ENCODE results near the gene LMNTD2. TPM values are rescaled to one million over a fixed set of nuclear protein-coding genes. Genes with fewer than 3 reads are reported as not detected.

Gene LMNTD2
- total and polyA plus RNA-seq, 2 of the 13 experiments (the other 11 are each of a cell fraction or from before 2014, with no cell fraction given), result 1.1 to 3.1 TPM

GRCh38 chr11:567011-567628, 6.6 kb upstream of the LMNTD2 start:
- DNase-seq (ENCODE audit: low spot score) (no peak), ATAC-seq (no peak), FAIRE-seq (no peak)
- H3K36me3 ChIP-seq (replicated peaks in 1 of 2; ENCODE audit: control insufficient read depth in 1 of 2, insufficient read depth in 2 of 2, low read length in 2 of 2), result peaks cover 0 to 2% of the 10 kb centered on the region in 2 experiments; a peak in 3 of 5 replicates
- H3K4me2 ChIP-seq (ENCODE audit: low read depth, low read length), result peak overlapping the region; percentile 80
- ChIA-PET CTCF (ENCODE audit: low intra/inter-chr PET ratio, low total read pairs) (no interaction called here), POLR2A (interaction anchor here (1.6 to 1.8 kb wide), 3 partner anchors 9 to 21 kb away, joined by 4 to 8 read pairs (median 5); partner anchors contain the start of gene PHRF1)
- peaks cover 25% of the 10 kb centered on the region; the same call in 1 of the 2 replicates for H4K20me1 ChIP-seq (ENCODE audit: insufficient read depth, low read length)
- BruUV-seq (replicated peaks), result no TSS peak
- peak overlapping the region; percentile 3 for H3K27ac ChIP-seq (ENCODE audit: extremely low read length, insufficient read depth, low read length)
- no peak overlapping the region for H2AFZ ChIP-seq (ENCODE audit: low read length)
- H3K9me3 ChIP-seq (ENCODE audit: low read length), result no peaks in the 10 kb centered on the region
- no peaks in the 10 kb centered on the region; a peak in 2 of 5 replicates for H3K27me3 ChIP-seq (ENCODE audit: control insufficient read depth in 1 of 2, insufficient read depth in 2 of 2, low read length in 2 of 2)
- peak overlapping the region; percentile 75 for H3K9ac ChIP-seq (ENCODE audit: insufficient read depth, low read depth, low read length)
- 55% methylated on average over 11 of the region's 18 CpGs for WGBS (ENCODE audit: low lambda C conversion rate)
- H3K79me2 ChIP-seq (ENCODE audit: insufficient read depth, low read length), result peaks cover 18% of the 10 kb centered on the region
- in situ Hi-C loops (cut with HindIII; ENCODE audit: extremely low pct_ligation_motif_present, low pct_unique_long_range_greater_than_20kb) (no loop called here), intact Hi-C loops (cut with micrococcal nuclease; ENCODE audit: unreplicated experiment) (no loop called here)
- peak overlapping the region; percentile 75 to 97 (median 96) for H3K4me3 ChIP-seq (replicated peaks in 1 of 3; ENCODE audit: insufficient read depth in 1 of 3, low read depth in 2 of 3, low read length in 3 of 3)
- H3K4me1 ChIP-seq (ENCODE audit: insufficient read depth, low read length), result peaks cover 71% of the 10 kb centered on the region
- TF ChIP-seq NR2C2 (CRISPR knock-in tag; IDR thresholded peaks at IDR 0.05; ENCODE audit: borderline replicate concordance) (no peak), ZNF33A (CRISPR knock-in tag; IDR thresholded peaks at IDR 0.05; ENCODE audit: borderline replicate concordance) (no peak), ZNF607 (CRISPR knock-in tag; IDR thresholded peaks at IDR 0.05; ENCODE audit: borderline replicate concordance) (no peak), ZBTB34 (CRISPR knock-in tag; IDR thresholded peaks at IDR 0.05) (no peak), LBX2 (CRISPR knock-in tag; IDR thresholded peaks at IDR 0.05; ENCODE audit: borderline replicate concordance) (no peak), ZNF776 (CRISPR knock-in tag; IDR thresholded peaks at IDR 0.05) (no peak), ZNF512 (CRISPR knock-in tag; IDR thresholded peaks at IDR 0.05) (no peak), SMYD3 (CRISPR knock-in tag; IDR thresholded peaks at IDR 0.05) (no peak), PRDM15 (CRISPR knock-in tag; IDR thresholded peaks at IDR 0.05) (no peak), RFXANK (CRISPR knock-in tag; IDR thresholded peaks at IDR 0.05) (no peak), ZNF564 (CRISPR knock-in tag; IDR thresholded peaks at IDR 0.05) (no peak), KLF15 (CRISPR knock-in tag; IDR thresholded peaks at IDR 0.05; ENCODE audit: borderline replicate concordance) (no peak), HNRNPK (IDR thresholded peaks at IDR 0.05; ENCODE audit: low read depth, low read length, poor library complexity, severe bottlenecking) (no peak), CHD2 (IDR thresholded peaks at IDR 0.05; ENCODE audit: low read depth, low read length) (no peak), ZNF878 (CRISPR knock-in tag; IDR thresholded peaks at IDR 0.05) (no peak), RNF2 (conservative IDR thresholded peaks at IDR 0.05; ENCODE audit: low read depth) (no peak), ELF3 (CRISPR knock-in tag; IDR thresholded peaks at IDR 0.05) (no peak), THAP11 (CRISPR knock-in tag; IDR thresholded peaks at IDR 0.05) (no peak)

Measured in HepG2 (cell line).